Astrocyte of the spinal cord (primary cell): ENCODE data around the gene CC2D2B.

Source experiments
- DNase-seq: peaks from one replicate; pipeline ENCODE4 v3.0.0; 2011; ENCODE audit warnings: low read depth, low spot score
- H3K4me3 ChIP-seq: 2 replicates; pipeline ENCODE4 v1.5.1; 2011; ENCODE audit warnings: low read depth, mild to moderate bottlenecking, low read length, moderate library complexity
- CTCF ChIP-seq: IDR thresholded peaks from 2 replicates; pipeline ENCODE4 v1.5.1; 2012; ENCODE audit warnings: low read depth, mild to moderate bottlenecking, low read length, inconsistent platforms
- in situ Hi-C: cut with HindIII; loops from 2 replicates; pipeline ENCODE4 v1.10.0; 2017; ENCODE audit warnings: low sequenced_read_pairs

Gene CC2D2B

GRCh38 chr10:96056787-96057186 lies 149.0 kb downstream of the CC2D2B start:
- no peak for TF ChIP-seq CTCF
- no peak for DNase-seq
- in situ Hi-C loops: no loop called here
- H3K4me3 ChIP-seq: no peak overlapping the region

DNA sequence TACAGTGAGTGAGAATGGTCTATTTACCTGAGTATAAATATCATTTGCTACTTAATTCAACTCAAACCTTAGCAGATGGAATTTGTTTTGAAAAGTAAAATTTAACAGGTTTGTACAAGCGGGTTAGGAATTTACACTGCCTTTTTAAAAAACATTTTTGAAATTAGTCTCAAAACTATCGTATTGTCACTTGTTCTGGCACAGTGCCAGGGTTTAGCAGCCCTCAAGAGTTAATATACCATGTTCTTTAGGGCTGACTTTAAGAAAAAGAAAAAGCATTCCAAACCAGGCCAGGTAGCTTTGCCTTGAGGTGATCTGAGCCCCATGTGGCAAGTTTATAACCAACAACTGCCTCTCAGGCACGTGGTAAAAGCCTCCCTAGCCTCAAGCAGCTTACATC lies 153.5 kb downstream of the CC2D2B start:
- no peak for DNase-seq
- no peak overlapping the region for H3K4me3 ChIP-seq
- in situ Hi-C loops: no loop called here
- no peak for TF ChIP-seq CTCF

DNA sequence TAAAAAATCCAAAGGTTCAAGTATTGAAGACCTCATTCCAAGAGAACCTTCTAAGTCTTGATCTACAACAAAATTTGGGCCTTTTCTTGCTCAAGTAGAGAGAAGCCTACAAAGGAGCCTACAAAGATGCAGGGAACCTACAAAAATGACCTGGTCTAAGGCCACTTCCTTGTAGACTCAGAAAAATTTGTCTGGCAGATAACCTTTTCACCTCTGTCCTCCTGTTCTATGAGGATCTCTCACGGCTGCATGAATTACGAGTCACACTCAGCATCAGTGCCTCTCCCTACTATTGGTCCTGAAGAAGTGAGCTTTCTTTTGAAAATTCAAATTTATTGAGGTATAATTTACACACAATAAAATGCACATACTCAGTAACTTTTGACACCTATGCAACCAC lies 164.9 kb downstream of the CC2D2B start:
- H3K4me3 ChIP-seq: no peak overlapping the region
- in situ Hi-C loops: no loop called here
- DNase-seq: no peak
- no peak for TF ChIP-seq CTCF

DNA sequence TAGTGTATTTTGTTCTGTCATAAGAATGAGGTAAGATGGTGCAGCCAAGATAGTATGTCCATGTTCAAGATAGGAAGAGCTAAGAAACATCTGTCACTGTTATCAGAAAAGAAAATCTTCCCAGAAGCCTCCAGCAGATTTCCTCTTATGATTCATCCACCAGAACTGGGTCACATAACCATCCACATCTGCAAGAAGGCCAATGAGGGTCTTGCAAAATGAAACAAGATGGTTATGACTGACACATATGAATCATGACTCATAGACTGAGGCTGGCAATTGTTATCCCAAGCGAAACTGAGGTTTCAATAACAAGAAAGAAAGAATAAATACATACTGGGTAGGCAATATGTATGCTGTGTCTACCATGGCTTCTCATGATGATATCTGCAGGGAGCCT lies 165.9 kb downstream of the CC2D2B start:
- in situ Hi-C loops: no loop called here
- peak; percentile 50 for DNase-seq
- no peak overlapping the region for H3K4me3 ChIP-seq
- no peak for TF ChIP-seq CTCF

DNA sequence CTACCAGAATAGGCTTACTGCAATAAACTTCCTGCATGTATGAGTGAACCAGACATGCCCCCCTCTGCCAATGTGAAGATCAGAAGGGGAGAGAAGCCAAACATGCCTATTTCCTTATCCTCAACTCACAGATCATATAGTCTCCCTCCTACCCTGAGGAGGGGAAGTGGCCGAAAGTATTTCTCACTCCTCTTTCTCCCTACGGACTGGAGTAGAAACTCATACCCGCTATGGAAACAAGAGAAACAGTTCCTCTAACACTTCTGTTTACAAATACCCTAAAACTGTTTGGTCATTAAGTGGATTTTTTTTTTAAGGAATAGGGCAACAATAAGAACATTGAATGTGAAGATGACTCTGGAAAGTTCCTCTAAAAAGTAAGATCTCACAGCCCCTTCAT lies 167.0 kb downstream of the CC2D2B start:
- H3K4me3 ChIP-seq: no peak overlapping the region
- DNase-seq: no peak
- in situ Hi-C loops: no loop called here
- no peak for TF ChIP-seq CTCF

DNA sequence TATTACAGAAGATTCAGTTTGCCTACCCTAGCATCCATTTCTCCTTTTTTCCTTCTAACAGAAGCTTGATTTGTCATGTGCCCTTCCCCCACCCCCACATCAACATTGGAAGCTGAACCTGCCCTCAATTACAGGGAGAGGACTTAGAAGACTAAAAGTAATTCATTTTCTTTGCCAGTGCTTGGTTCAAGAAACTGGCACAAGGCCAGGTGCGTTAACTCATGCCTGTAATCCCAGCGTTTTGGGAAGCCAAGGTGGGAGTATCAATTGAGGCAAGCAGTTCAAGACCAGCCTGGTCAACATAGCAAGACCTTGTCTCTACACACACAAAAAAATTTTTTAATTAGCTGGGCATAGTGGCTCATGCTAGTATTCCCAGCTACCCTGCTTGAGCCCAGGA lies 168.2 kb downstream of the CC2D2B start:
- no peak for DNase-seq
- H3K4me3 ChIP-seq: no peak overlapping the region
- in situ Hi-C loops: no loop called here
- no peak for TF ChIP-seq CTCF

GRCh38 chr10:96077156-96077555 lies 169.4 kb downstream of the CC2D2B start:
- DNase-seq: no peak
- in situ Hi-C loops: no loop called here
- no peak for TF ChIP-seq CTCF
- H3K4me3 ChIP-seq: no peak overlapping the region
